ENCODE results near the gene MESD. TPM values are rescaled to one million over a fixed set of nuclear protein-coding genes. Genes with fewer than 3 reads are reported as not detected.

The MESD gene
- total and polyA plus RNA-seq, 4 experiments from 2014 or later, result 32.2 to 44.6 (median 39.5) TPM

DNA sequence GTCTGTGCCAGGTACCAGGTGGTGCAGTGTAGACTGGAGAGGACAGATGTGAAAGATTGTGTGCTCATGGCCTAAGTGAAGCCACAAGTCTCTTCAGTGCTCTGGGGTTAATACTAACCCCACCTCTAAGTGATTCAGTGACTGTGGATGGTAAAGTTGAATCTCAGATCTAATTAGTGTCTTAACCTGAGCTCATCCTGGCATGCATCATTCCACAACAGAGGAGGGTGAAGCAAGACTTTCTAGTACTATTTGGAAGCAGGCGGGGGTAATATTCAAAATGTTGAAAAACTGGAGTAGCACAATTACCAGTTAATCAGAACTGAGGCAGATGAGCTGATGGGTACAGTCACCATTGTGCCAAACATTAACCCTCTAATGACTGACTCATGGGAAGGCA lies 2.8 kb upstream of the MESD start:
- no peak overlapping the region for H3K4me3 Mint-ChIP-seq
- Histone ChIP-seq H3K4me3 (ENCODE audit: low read length in 2 of 2) (no peak overlapping the region), H3K27ac (ENCODE audit: low read depth, low read length) (no peak overlapping the region), H3K27me3 (ENCODE audit: insufficient read depth, low read length) (no peaks in the 10 kb centered on the region), H3K9me3 (ENCODE audit: control insufficient read depth in 1 of 2, low read length in 2 of 2) (no peaks in the 10 kb centered on the region), H3K4me1 (ENCODE audit: insufficient read depth, low read length) (peaks cover 34% of the 10 kb centered on the region), H3K36me3 (ENCODE audit: insufficient read depth, low read length) (no peaks in the 10 kb centered on the region)
- intact Hi-C loops (cut with micrococcal nuclease), result loop anchor here (10.0 kb wide), 1 partner anchor 938 kb away; the partner anchor contains the start of gene ZFAND6
- H3K9me3 Mint-ChIP-seq, result peaks cover 0 to 5% (median 2%) of the 10 kb centered on the region in 8 donors
- ChIA-PET CTCF (ENCODE audit: partially characterized antibody) (interaction anchor here (2.2 to 5.9 kb wide), 3 partner anchors 17 to 274 kb away, joined by 6 to 45 read pairs (median 18); no protein-coding TSS in a partner anchor), POLR2A (ENCODE audit: partially characterized antibody) (interaction anchor here (8.2 kb wide), 1 partner anchor 9 kb away, joined by 109 read pairs; the partner anchor contains the start of gene TLNRD1)
- no peak for DNase-seq
- peak overlapping the region in 1 of 7 donors; percentile 53 for H3K27ac Mint-ChIP-seq
- peaks cover 28 to 60% (median 40%) of the 10 kb centered on the region in 4 donors for H3K4me1 Mint-ChIP-seq
- H3K27me3 Mint-ChIP-seq, result no peaks in the 10 kb centered on the region
- H3K36me3 Mint-ChIP-seq, result peaks cover 0 to 17% of the 10 kb centered on the region in 2 donors

DNA sequence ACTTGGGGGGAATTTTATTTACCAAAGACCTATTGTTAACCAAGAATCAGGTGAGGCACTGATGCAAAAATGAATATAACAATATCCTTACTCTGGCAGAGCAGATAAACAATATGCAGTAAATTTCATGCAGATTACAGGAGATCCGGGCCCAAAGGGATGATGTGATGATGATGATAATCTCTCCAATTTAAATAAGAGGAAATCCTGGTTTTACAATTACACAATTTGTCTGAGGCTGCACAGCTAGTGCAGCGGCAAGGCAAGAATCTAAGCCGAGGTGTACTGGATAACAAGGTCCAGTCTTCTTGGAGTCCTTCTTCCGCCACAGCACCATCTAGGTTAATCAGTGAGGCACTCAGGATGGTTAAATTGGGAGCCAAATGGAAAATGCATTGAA lies 2.4 kb upstream of the MESD start:
- H3K27me3 ChIP-seq (ENCODE audit: insufficient read depth, low read length), result no peaks in the 10 kb centered on the region
- no peak overlapping the region for H3K27ac ChIP-seq (ENCODE audit: low read depth, low read length)
- no peak overlapping the region for H3K4me3 ChIP-seq (ENCODE audit: low read length in 2 of 2)
- intact Hi-C loops (cut with micrococcal nuclease), result loop anchor here (10.0 kb wide), 1 partner anchor 937 kb away; the partner anchor contains the start of gene ZFAND6
- POLR2A ChIA-PET (ENCODE audit: partially characterized antibody), result interaction anchor here (1.1 to 8.2 kb wide), 2 partner anchors 10 to 310 kb away, joined by 3 to 109 read pairs; partner anchors contain the start of gene TLNRD1
- Mint-ChIP-seq H3K4me3 (no peak overlapping the region), H3K27ac (peak overlapping the region in 2 of 7 donors; percentile 23 to 63), H3K36me3 (peaks cover 0 to 17% of the 10 kb centered on the region in 2 donors), H3K4me1 (peaks cover 29 to 59% (median 42%) of the 10 kb centered on the region in 4 donors), H3K27me3 (no peaks in the 10 kb centered on the region), H3K9me3 (peaks cover 0 to 5% (median under 1%) of the 10 kb centered on the region in 8 donors)
- H3K36me3 ChIP-seq (ENCODE audit: insufficient read depth, low read length), result no peaks in the 10 kb centered on the region
- DNase-seq, result no peak
- peaks cover 38% of the 10 kb centered on the region for H3K4me1 ChIP-seq (ENCODE audit: insufficient read depth, low read length)
- H3K9me3 ChIP-seq (ENCODE audit: control insufficient read depth in 1 of 2, low read length in 2 of 2), result no peaks in the 10 kb centered on the region
- CTCF ChIA-PET (ENCODE audit: partially characterized antibody), result interaction anchor here (2.0 to 5.9 kb wide), 4 partner anchors 9 to 274 kb away, joined by 6 to 45 read pairs (median 16); partner anchors contain the start of gene TLNRD1

DNA sequence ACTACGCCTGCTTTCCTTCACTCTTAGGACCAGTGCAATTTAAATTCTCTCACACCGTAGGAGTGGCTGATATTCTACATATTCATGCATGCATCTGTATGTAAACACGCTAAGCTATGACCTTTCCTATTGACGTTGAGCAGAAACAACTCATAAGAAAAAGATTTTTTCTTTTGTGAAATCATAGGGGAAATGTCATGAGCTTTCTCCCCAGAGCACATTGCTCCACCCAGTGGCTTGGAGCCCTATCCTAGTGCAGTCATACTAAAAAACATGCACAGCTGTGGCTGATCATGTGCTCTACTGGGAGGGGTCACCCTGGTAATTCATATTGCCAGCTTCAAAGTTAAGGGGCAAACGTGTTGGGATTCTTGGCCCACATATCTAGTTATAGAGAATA lies 1.8 kb upstream of the MESD start:
- no peak overlapping the region for H3K27ac ChIP-seq (ENCODE audit: low read depth, low read length)
- no peak for DNase-seq
- H3K9me3 Mint-ChIP-seq, result peaks cover 0 to 5% (median 0%) of the 10 kb centered on the region in 8 donors
- H3K27me3 ChIP-seq (ENCODE audit: insufficient read depth, low read length), result no peaks in the 10 kb centered on the region
- peak overlapping the region in 6 of 7 donors; percentile 22 to 67 (median 40) for H3K27ac Mint-ChIP-seq
- CTCF ChIA-PET (ENCODE audit: partially characterized antibody), result interaction anchor here (2.0 to 5.9 kb wide), 4 partner anchors 9 to 275 kb away, joined by 6 to 45 read pairs (median 16); partner anchors contain the start of gene TLNRD1
- H3K4me3 Mint-ChIP-seq, result peak overlapping the region in 4 of 8 donors; percentile 13 to 55 (median 28)
- no peak overlapping the region for H3K4me3 ChIP-seq (ENCODE audit: low read length in 2 of 2)
- no peaks in the 10 kb centered on the region for H3K9me3 ChIP-seq (ENCODE audit: control insufficient read depth in 1 of 2, low read length in 2 of 2)
- H3K4me1 ChIP-seq (ENCODE audit: insufficient read depth, low read length), result peaks cover 44% of the 10 kb centered on the region
- H3K36me3 Mint-ChIP-seq, result peaks cover 0 to 17% of the 10 kb centered on the region in 2 donors
- peaks cover 34 to 64% (median 48%) of the 10 kb centered on the region in 4 donors for H3K4me1 Mint-ChIP-seq
- intact Hi-C loops (cut with micrococcal nuclease), result loop anchor here (10.0 kb wide), 1 partner anchor 937 kb away; the partner anchor contains the start of gene ZFAND6
- no peaks in the 10 kb centered on the region for H3K27me3 Mint-ChIP-seq
- no peaks in the 10 kb centered on the region for H3K36me3 ChIP-seq (ENCODE audit: insufficient read depth, low read length)
- POLR2A ChIA-PET (ENCODE audit: partially characterized antibody), result interaction anchor here (1.1 to 8.2 kb wide), 3 partner anchors 10 to 317 kb away, joined by 3 to 109 read pairs (median 8); partner anchors contain the start of gene TLNRD1

DNA sequence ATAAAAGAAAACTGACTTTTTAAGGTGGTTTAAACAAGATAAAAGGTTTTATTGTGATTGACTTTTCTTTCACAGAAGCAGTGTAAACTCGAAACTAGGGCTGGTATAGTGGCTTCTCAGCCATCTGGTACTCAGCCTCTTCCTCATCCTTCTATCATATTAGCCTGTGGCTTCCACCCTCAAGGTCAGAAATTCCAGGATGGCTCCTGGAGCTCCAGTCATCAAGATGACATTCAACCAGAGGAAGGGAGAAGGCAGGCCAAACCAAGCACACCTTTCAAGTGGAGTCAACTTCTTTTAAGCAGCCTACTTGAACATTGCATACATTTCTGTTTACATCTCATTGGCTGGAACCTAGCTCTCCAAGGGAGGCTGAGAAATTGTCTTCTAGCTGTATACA lies 1.3 kb upstream of the MESD start:
- Mint-ChIP-seq H3K27me3 (no peaks in the 10 kb centered on the region), H3K4me3 (peak overlapping the region in 3 of 8 donors; percentile 13 to 55 (median 20)), H3K4me1 (peaks cover 35 to 67% (median 50%) of the 10 kb centered on the region in 4 donors), H3K27ac (peak overlapping the region in 6 of 7 donors; percentile 22 to 67 (median 40)), H3K36me3 (peaks cover 0 to 20% of the 10 kb centered on the region in 2 donors), H3K9me3 (peaks cover 0 to 2% (median 0%) of the 10 kb centered on the region in 8 donors)
- Histone ChIP-seq H3K36me3 (ENCODE audit: insufficient read depth, low read length) (no peaks in the 10 kb centered on the region), H3K27ac (ENCODE audit: low read depth, low read length) (no peak overlapping the region), H3K4me1 (ENCODE audit: insufficient read depth, low read length) (peaks cover 49% of the 10 kb centered on the region), H3K9me3 (ENCODE audit: control insufficient read depth in 1 of 2, low read length in 2 of 2) (no peaks in the 10 kb centered on the region), H3K4me3 (ENCODE audit: low read length in 2 of 2) (no peak overlapping the region), H3K27me3 (ENCODE audit: insufficient read depth, low read length) (no peaks in the 10 kb centered on the region)
- CTCF ChIA-PET (ENCODE audit: partially characterized antibody), result interaction anchor here (1.4 to 5.9 kb wide), 5 partner anchors 10 to 285 kb away, joined by 3 to 45 read pairs (median 13); partner anchors contain the start of gene TLNRD1
- POLR2A ChIA-PET (ENCODE audit: partially characterized antibody), result interaction anchor here (0.9 to 8.2 kb wide), 4 partner anchors 11 to 318 kb away, joined by 3 to 109 read pairs (median 6); partner anchors contain the start of gene TLNRD1
- DNase-seq, result no peak
- intact Hi-C loops (cut with micrococcal nuclease), result loop anchor here (10.0 kb wide), 1 partner anchor 936 kb away; the partner anchor contains the start of gene ZFAND6

DNA sequence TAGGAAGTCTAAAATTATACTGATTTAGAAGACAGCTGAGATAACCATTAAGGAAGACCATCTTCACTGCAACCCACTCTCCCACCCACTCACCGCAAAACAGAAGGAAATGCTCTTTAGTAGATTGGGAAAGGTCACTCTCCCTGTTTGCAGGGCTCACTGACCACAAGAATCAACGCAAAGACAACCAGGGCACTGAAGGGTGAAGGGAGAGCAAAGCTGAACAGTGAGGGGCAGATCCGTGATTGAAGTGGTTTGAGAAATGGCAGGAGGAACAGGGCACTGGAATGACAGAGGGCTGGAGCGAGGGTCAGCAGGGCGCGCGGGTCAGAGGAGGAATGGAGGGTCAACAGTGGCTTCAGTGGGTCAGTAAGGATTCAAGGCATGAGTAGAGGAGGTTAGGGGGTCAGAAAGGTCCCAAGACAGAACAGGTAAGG lies 520 bp downstream of the MESD start:
- no peak for DNase-seq
- Histone ChIP-seq H3K9me3 (ENCODE audit: control insufficient read depth in 1 of 2, low read length in 2 of 2) (no peaks in the 10 kb centered on the region), H3K4me3 (ENCODE audit: low read length in 2 of 2) (peak overlapping the region; percentile 54 to 97), H3K27me3 (ENCODE audit: insufficient read depth, low read length) (no peaks in the 10 kb centered on the region), H3K4me1 (ENCODE audit: insufficient read depth, low read length) (peaks cover 62% of the 10 kb centered on the region), H3K36me3 (ENCODE audit: insufficient read depth, low read length) (no peaks in the 10 kb centered on the region), H3K27ac (ENCODE audit: low read depth, low read length) (peak overlapping the region; percentile 79)
- Mint-ChIP-seq H3K9me3 (no peaks in the 10 kb centered on the region), H3K4me3 (peak overlapping the region; percentile 91 to 99 (median 99)), H3K27me3 (no peaks in the 10 kb centered on the region), H3K4me1 (peaks cover 43 to 78% (median 62%) of the 10 kb centered on the region in 4 donors), H3K27ac (peak overlapping the region; percentile 95 to 99 (median 99)), H3K36me3 (peaks cover 0 to 32% of the 10 kb centered on the region in 2 donors)
- ChIA-PET CTCF (ENCODE audit: partially characterized antibody) (interaction anchor here (2.0 to 2.2 kb wide), 2 partner anchors 12 to 277 kb away, joined by 6 to 9 read pairs; no protein-coding TSS in a partner anchor), POLR2A (ENCODE audit: partially characterized antibody) (interaction anchor here (1.0 to 8.2 kb wide), 3 partner anchors 10 to 18 kb away, joined by 3 to 109 read pairs (median 3); partner anchors contain the start of gene TLNRD1)
- intact Hi-C loops (cut with micrococcal nuclease), result loop anchor here (1.0 to 10.0 kb wide), 2 partner anchors 11 to 294 kb away; partner anchors contain the start of genes ABHD17C and TLNRD1

DNA sequence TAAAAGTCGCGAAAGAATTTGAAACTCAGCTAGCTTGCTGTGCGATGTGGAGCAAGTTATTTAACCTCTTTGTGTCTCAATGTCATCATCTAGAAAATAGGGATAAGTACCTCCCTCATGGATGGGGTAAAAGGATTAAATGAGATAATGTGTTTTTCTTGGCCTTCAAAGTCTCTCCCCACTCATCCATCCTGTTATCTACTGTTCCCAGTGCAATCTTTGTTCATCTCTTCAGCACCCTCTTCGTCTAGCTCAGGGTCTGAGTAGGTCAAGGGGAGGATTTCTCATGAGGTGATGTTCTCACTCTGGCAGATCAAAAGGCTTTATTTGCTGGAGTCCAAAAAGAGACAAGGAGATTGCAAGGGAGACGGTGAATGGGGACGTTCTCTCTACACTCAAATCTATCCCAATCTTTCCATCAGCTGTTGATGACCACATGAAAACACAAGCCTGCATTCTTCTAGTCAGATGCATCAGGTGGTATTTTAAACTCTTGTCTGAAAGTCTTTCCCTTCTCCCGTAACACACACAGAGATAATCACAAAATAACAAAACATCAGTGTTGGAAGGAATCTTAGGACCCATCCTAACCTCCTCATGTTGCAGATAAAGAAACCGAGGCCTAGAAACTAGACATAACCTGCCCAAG lies 1.3 kb downstream of the MESD start:
- Mint-ChIP-seq H3K4me1 (peaks cover 47 to 84% (median 67%) of the 10 kb centered on the region in 4 donors), H3K27ac (peak overlapping the region; percentile 25 to 99 (median 95)), H3K4me3 (peak overlapping the region; percentile 91 to 99 (median 99)), H3K36me3 (peaks cover 2 to 37% of the 10 kb centered on the region in 2 donors), H3K9me3 (no peaks in the 10 kb centered on the region), H3K27me3 (no peaks in the 10 kb centered on the region)
- Histone ChIP-seq H3K4me1 (ENCODE audit: insufficient read depth, low read length) (peaks cover 65% of the 10 kb centered on the region), H3K9me3 (ENCODE audit: control insufficient read depth in 1 of 2, low read length in 2 of 2) (no peaks in the 10 kb centered on the region), H3K36me3 (ENCODE audit: insufficient read depth, low read length) (no peaks in the 10 kb centered on the region), H3K27me3 (ENCODE audit: insufficient read depth, low read length) (no peaks in the 10 kb centered on the region), H3K27ac (ENCODE audit: low read depth, low read length) (peak overlapping the region; percentile 79), H3K4me3 (ENCODE audit: low read length in 2 of 2) (peak overlapping the region; percentile 54 to 97)
- CTCF ChIA-PET (ENCODE audit: partially characterized antibody), result interaction anchor here (2.0 to 2.2 kb wide), 2 partner anchors 11 to 278 kb away, joined by 6 to 9 read pairs; no protein-coding TSS in a partner anchor
- POLR2A ChIA-PET (ENCODE audit: partially characterized antibody), result interaction anchor here (1.4 to 8.2 kb wide), 2 partner anchors 9 to 13 kb away, joined by 3 to 109 read pairs; partner anchors contain the start of gene TLNRD1
- intact Hi-C loops (cut with micrococcal nuclease), result loop anchor here (10.0 kb wide), 1 partner anchor 293 kb away; the partner anchor contains the start of gene ABHD17C
- no peak for DNase-seq
